Parathyroid adenoma (tissue), 2 donors: Measurements from ENCODE around the gene IGFBP2.

ENCODE experiments used
- H2AFZ ChIP-seq: fragments of 300-600 bp; sonication (generic); one replicate; pipeline ENCODE4 v1.7.0; 2017; ENCODE audit warnings: antibody characterized with exemption, mild to moderate bottlenecking
- H3K27ac ChIP-seq: fragments of 300-600 bp; sonication (generic); one replicate; pipeline ENCODE4 v1.7.0; 2017
- H3K27me3 ChIP-seq: fragments of 300-600 bp; sonication (generic); one replicate; pipeline ENCODE4 v1.7.0; 2017; ENCODE audit warnings: low read length; ENCODE audit not compliant: control insufficient read depth, insufficient read depth
- H3K36me3 ChIP-seq: fragments of 300-600 bp; sonication (generic); one replicate; pipeline ENCODE4 v1.7.0; 2017; ENCODE audit warnings: low read length; ENCODE audit not compliant: control insufficient read depth, insufficient read depth
- H3K4me1 ChIP-seq: fragments of 300-600 bp; sonication (generic); one replicate; pipeline ENCODE4 v1.7.0; 2017; ENCODE audit warnings: control low read depth
- H3K4me2 ChIP-seq: fragments of 300-600 bp; sonication (generic); one replicate; pipeline ENCODE4 v1.7.0; 2017; ENCODE audit warnings: low read length
- H3K4me3 ChIP-seq: fragments of 300-600 bp; sonication (generic); one replicate; pipeline ENCODE4 v1.7.0; 2017; ENCODE audit warnings: low read depth, low read length
- H3K79me2 ChIP-seq: fragments of 300-600 bp; sonication (generic); one replicate; pipeline ENCODE4 v1.7.0; 2017; ENCODE audit warnings: control low read depth
- H3K9ac ChIP-seq: fragments of 300-600 bp; sonication (generic); one replicate; pipeline ENCODE4 v1.7.0; 2017; ENCODE audit warnings: mild to moderate bottlenecking
- H3K9me3 ChIP-seq: fragments of 300-600 bp; sonication (generic); one replicate; pipeline ENCODE4 v1.7.0; 2017; ENCODE audit warnings: low read length; ENCODE audit not compliant: control insufficient read depth
- CTCF ChIP-seq: fragments of 300-600 bp; sonication (generic); IDR thresholded peaks from one replicate; pipeline ENCODE4 v1.7.0; 2017; ENCODE audit warnings: antibody characterized with exemption, mild to moderate bottlenecking
- donor health status: primary hyperparathyroidism.

IGFBP2 gene

GRCh38 chr2:216588861-216589710 is 44.1 kb upstream of the IGFBP2 start:
- Histone ChIP-seq H3K36me3 (no peaks in the 10 kb centered on the region), H3K9me3 (no peaks in the 10 kb centered on the region), H2AFZ (no peak overlapping the region), H3K27ac (no peak overlapping the region), H3K79me2 (no peaks in the 10 kb centered on the region), H3K4me1 (no peaks in the 10 kb centered on the region), H3K4me3 (no peak overlapping the region), H3K27me3 (no peaks in the 10 kb centered on the region), H3K4me2 (no peak overlapping the region), H3K9ac (no peak overlapping the region)
- TF ChIP-seq CTCF, result no peak

GRCh38 chr2:216589791-216590190 is 43.4 kb upstream of the IGFBP2 start:
- H3K79me2 ChIP-seq, result no peaks in the 10 kb centered on the region
- no peak overlapping the region for H3K4me2 ChIP-seq
- no peak for TF ChIP-seq CTCF
- H3K36me3 ChIP-seq, result no peaks in the 10 kb centered on the region
- H2AFZ ChIP-seq, result no peak overlapping the region
- H3K4me3 ChIP-seq, result no peak overlapping the region
- no peaks in the 10 kb centered on the region for H3K9me3 ChIP-seq
- no peaks in the 10 kb centered on the region for H3K27me3 ChIP-seq
- no peaks in the 10 kb centered on the region for H3K4me1 ChIP-seq
- no peak overlapping the region for H3K9ac ChIP-seq
- no peak overlapping the region for H3K27ac ChIP-seq

- no peaks in the 10 kb centered on the region for H3K9me3 ChIP-seq
- no peak for TF ChIP-seq CTCF
- H3K27ac ChIP-seq, result no peak overlapping the region
- no peaks in the 10 kb centered on the region for H3K79me2 ChIP-seq
- no peak overlapping the region for H3K4me3 ChIP-seq
- no peak overlapping the region for H3K9ac ChIP-seq
- H2AFZ ChIP-seq, result no peak overlapping the region
- no peak overlapping the region for H3K4me2 ChIP-seq
- no peaks in the 10 kb centered on the region for H3K27me3 ChIP-seq
- H3K4me1 ChIP-seq, result no peaks in the 10 kb centered on the region
- no peaks in the 10 kb centered on the region for H3K36me3 ChIP-seq
Observed at GRCh38 chr2:216590780-216591179, 42.4 kb upstream of the IGFBP2 start.

GRCh38 chr2:216591480-216591879 is 41.7 kb upstream of the IGFBP2 start:
- no peak overlapping the region for H2AFZ ChIP-seq
- H3K36me3 ChIP-seq, result no peaks in the 10 kb centered on the region
- no peak overlapping the region for H3K4me3 ChIP-seq
- no peak overlapping the region for H3K9ac ChIP-seq
- H3K4me2 ChIP-seq, result no peak overlapping the region
- H3K27me3 ChIP-seq, result no peaks in the 10 kb centered on the region
- no peaks in the 10 kb centered on the region for H3K79me2 ChIP-seq
- no peaks in the 10 kb centered on the region for H3K4me1 ChIP-seq
- no peak overlapping the region for H3K27ac ChIP-seq
- no peak for TF ChIP-seq CTCF
- H3K9me3 ChIP-seq, result no peaks in the 10 kb centered on the region

- Histone ChIP-seq H3K79me2 (no peaks in the 10 kb centered on the region), H3K27me3 (no peaks in the 10 kb centered on the region), H3K27ac (no peak overlapping the region), H3K4me3 (no peak overlapping the region), H3K4me2 (no peak overlapping the region), H2AFZ (no peak overlapping the region), H3K4me1 (no peaks in the 10 kb centered on the region), H3K9me3 (no peaks in the 10 kb centered on the region), H3K9ac (no peak overlapping the region), H3K36me3 (no peaks in the 10 kb centered on the region)
- TF ChIP-seq CTCF, result no peak
Observed at GRCh38 chr2:216594081-216594480, 39.1 kb upstream of the IGFBP2 start.
